Measurements from ENCODE around the gene MED22.
"Not testable (repeated sequence)": the region's sequence is repeated elsewhere in the genome, so short reads cannot be mapped to it uniquely, and the experiment has no call there.

The MED22 gene

GRCh38 chr9:133304158-133304470 is 43.8 kb downstream of the MED22 start:
- no peak for DNase-seq

- no peak for DNase-seq
Measured at GRCh38 chr9:133303266-133304157, 44.4 kb downstream of the MED22 start.

DNA sequence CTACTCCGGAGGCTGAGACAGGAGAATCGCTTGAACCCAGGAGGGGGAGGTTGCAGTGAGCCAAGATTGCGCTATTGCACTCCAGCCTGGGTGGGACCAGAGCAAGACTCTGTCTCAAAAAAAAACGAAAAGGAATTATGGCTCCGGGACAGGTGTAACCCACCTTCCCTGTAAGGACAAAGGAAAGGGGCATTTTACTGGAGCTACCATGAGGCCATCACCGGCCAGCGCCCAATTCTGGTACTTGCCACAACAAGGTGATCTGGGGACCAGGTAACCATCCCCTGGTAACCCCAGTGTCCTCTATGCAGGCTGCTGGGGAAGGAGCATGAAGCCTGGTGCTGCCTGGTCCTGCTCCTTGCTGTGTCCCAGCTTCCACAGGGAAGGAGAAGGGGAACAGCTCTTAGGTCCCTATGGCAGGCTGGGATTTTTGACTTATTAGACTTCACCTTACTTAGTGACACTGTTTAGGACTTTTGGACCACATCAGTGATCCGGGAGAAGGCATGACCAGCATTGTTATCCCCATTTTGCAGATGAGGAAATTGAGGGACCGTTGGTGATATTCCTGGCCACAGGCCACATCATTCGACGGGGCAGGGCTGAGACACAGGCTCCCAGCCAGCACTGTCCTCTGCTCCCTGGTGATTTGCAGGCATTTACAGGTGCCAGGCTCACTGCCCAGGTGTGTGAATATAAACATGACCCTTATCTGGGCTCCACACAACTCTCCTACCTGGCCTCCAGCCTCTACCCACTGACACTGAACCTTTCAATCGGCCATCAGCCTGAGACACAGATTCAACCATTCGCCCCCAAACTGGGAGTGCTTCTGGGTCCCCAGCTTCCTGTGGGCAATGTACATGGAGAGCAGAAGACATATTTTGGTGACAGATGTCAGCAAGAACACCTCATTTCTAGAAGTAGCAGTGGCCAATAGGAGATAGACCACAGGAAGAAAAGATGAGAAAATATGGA is 46.4 kb downstream of the MED22 start:
- no peak for DNase-seq

GRCh38 chr9:133299996-133300395 is 47.9 kb downstream of the MED22 start:
- not testable (repeated sequence) for DNase-seq

GRCh38 chr9:133294257-133294656 is 53.7 kb downstream of the MED22 start:
- DNase-seq = no peak

DNA sequence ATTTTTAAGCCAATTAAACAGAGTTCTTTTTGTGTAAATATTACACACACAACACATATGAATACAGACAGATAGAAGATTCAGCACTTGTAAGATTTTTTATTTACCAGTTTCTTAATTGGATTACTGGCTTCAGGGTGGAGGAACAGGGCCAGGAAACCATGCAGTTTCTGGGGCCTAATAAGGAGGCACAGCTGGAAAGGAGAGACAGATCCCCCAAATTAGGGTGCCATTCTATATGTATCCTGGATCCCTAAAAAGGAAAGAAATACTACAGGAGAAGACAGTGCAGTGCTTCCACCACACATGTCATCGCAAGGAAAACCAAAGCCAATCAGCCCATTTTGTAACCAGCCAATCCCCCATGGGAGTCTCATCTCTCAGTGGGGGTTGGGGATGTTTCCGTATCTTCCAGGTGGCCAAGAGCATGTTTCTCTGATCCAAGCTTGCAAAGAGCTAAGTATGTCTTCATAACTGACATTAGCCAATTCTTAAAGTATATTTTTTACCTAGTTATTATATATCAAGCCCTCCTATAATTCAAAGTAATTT is 57.1 kb downstream of the MED22 start:
- DNase-seq = no peak

Measured in inflammatory macrophage treated with lipopolysaccharide for 1 hour (primary cell).